Measurements from ENCODE around the gene PSMB5.

PSMB5 gene

DNA sequence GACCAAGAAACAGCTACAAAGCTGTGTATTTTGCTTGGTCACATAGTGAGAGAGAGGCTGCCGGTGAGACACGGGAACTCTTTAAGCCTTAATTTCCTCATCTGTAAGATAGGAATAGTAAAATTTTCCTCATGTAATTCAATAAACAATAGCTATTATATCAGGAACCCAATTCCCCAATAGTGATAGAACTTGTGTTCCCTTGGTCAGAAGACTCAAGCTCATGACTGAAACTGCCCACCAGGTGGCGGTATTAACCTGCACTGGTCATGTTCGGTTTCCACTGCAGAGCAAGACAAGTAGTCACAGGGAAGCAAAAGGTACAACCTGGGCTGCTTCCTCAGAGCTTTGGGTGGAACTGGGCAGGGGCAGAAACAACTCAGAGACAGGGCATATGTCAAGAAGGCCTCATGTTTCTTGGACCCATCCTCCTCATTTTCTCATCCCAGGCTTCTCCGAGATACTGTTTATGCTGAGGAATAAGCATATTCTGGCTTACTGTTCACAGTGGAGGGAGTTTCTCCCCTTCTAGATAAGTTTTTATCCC lies 48.1 kb downstream of the PSMB5 start:
- DNase-seq (ENCODE audit: low spot score): peak; percentile 87
- Histone ChIP-seq H2BK12ac (ENCODE audit: low read length) (no peak overlapping the region), H3K4me1 (ENCODE audit: control insufficient read depth in 2 of 2, insufficient read depth in 1 of 2, low read depth in 1 of 2, low read length in 2 of 2) (no peaks in the 10 kb centered on the region), H3K18ac (ENCODE audit: low read length) (no peak overlapping the region), H3K27ac (replicated peaks; ENCODE audit: low read length) (no peak overlapping the region), H3K4me3 (ENCODE audit: low read length in 2 of 2) (no peak overlapping the region), H2BK120ac (ENCODE audit: low read depth, low read length) (no peak overlapping the region), H3K23ac (ENCODE audit: low read depth, low read length, poor library complexity) (no peak overlapping the region), H2AFZ (ENCODE audit: low read length) (no peak overlapping the region), H3K4ac (ENCODE audit: low read length) (no peak overlapping the region), H3K4me2 (ENCODE audit: insufficient read depth, low read length, poor library complexity, severe bottlenecking) (no peak overlapping the region), H3K36me3 (replicated peaks in 1 of 2; ENCODE audit: control insufficient read depth in 2 of 2, insufficient read depth in 2 of 2, low read length in 2 of 2) (peaks cover 0 to 24% of the 10 kb centered on the region in 2 donors), H3K27me3 (ENCODE audit: control insufficient read depth in 3 of 3, insufficient read depth in 3 of 3, low read depth in 1 of 3, low read length in 3 of 3) (no peaks in the 10 kb centered on the region), H2BK15ac (ENCODE audit: low read length) (no peak overlapping the region), H3K14ac (ENCODE audit: low read length) (no peak overlapping the region), H2AK5ac (ENCODE audit: low read depth, low read length) (no peak overlapping the region), H4K8ac (ENCODE audit: low read depth, low read length) (no peak overlapping the region), H3K9ac (ENCODE audit: low read depth, low read length, poor library complexity) (no peak overlapping the region), H3K9me3 (replicated peaks in 1 of 2; ENCODE audit: control insufficient read depth in 2 of 2, insufficient read depth in 1 of 2, low read depth in 1 of 2, low read length in 2 of 2) (peaks cover 0 to 2% of the 10 kb centered on the region in 2 donors), H2BK5ac (ENCODE audit: low read length) (no peak overlapping the region), H3K79me1 (ENCODE audit: low read depth, low read length) (peaks cover 2% of the 10 kb centered on the region), H4K91ac (ENCODE audit: low read depth, low read length, poor library complexity) (no peak overlapping the region)
- no CpG with 5 or more reads among the region's 5 CpGs for WGBS, 2 donors (ENCODE audit: extremely low coverage in 2 of 2, insufficient read length in 2 of 2, insufficient replicate concordance in 1 of 2)

DNA sequence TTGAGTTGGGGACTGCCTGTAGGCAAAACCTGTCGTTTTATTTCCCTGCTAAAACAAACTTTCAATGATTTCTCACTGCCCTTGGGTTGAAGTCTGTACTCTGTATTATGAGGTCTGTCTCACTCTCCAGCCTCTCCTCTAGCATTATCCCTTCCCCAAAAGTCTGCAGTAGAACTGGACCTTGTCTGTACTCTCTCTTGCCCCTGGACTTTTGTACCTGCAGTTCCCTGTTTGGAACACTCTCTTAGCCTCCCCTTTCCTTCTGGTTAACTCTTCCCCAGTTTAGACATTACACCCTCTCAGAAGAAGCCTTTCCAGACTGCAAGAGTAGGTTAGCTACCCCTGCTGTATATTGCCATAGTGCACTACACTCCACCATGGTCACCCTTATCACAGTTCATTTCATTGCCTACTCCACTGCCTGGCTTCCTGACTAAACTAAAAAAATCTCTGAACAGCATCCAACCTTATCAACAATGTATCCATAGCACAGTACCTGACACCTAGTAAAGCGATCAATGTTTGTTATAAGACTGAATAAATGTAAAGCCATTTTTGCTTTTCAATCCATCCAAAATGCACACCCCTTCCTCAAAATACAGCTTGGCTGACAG lies 48.7 kb downstream of the PSMB5 start:
- H3K27ac ChIP-seq (replicated peaks; ENCODE audit: low read length): no peak overlapping the region

DNA sequence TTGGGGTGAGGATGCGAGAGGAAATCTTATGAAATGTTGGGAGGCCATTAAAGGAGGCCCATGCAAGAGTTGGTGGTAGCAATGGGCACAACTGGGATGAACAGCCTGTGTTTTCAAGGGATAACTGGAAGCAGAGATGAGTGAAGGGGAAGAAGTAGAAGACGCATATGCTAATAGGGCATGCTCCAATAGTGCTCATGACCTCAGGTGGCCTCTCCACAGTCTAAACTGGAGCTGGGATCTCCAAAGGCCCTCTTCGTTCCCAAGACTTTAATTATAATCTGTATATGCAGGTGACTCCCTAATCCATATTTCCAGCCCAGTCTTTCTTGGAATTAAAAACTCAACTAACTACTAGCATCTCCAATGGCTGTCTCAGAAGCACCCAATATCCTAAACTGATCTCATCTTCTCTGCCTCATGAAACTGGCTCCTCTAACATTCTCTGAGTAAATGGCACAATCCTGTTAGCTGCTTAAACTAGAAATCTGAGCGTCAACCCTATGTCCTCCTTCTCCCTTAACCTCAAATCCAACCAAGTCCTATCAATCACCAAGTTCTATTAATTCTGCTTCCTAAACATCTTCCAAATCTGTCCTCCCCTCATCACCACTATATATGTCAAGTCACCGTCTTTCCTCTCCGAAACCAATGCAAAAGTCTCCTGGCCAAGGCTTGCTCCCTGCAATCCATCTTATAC lies 49.6 kb downstream of the PSMB5 start:
- Histone ChIP-seq H2BK120ac (ENCODE audit: low read depth, low read length) (no peak overlapping the region), H3K4me2 (ENCODE audit: insufficient read depth, low read length, poor library complexity, severe bottlenecking) (no peak overlapping the region), H3K18ac (ENCODE audit: low read length) (no peak overlapping the region), H4K8ac (ENCODE audit: low read depth, low read length) (no peak overlapping the region), H4K91ac (ENCODE audit: low read depth, low read length, poor library complexity) (no peak overlapping the region), H3K27me3 (ENCODE audit: control insufficient read depth in 3 of 3, insufficient read depth in 3 of 3, low read depth in 1 of 3, low read length in 3 of 3) (no peaks in the 10 kb centered on the region), H3K27ac (replicated peaks; ENCODE audit: low read length) (no peak overlapping the region), H3K36me3 (replicated peaks in 1 of 2; ENCODE audit: control insufficient read depth in 2 of 2, insufficient read depth in 2 of 2, low read length in 2 of 2) (peaks cover 0 to 26% of the 10 kb centered on the region in 2 donors), H3K4ac (ENCODE audit: low read length) (no peak overlapping the region), H2BK15ac (ENCODE audit: low read length) (no peak overlapping the region), H3K4me3 (ENCODE audit: low read length in 2 of 2) (no peak overlapping the region), H2AFZ (ENCODE audit: low read length) (no peak overlapping the region), H3K4me1 (ENCODE audit: control insufficient read depth in 2 of 2, insufficient read depth in 1 of 2, low read depth in 1 of 2, low read length in 2 of 2) (peaks cover 0 to 2% of the 10 kb centered on the region in 2 donors), H2BK12ac (ENCODE audit: low read length) (no peak overlapping the region), H3K9me3 (replicated peaks in 1 of 2; ENCODE audit: control insufficient read depth in 2 of 2, insufficient read depth in 1 of 2, low read depth in 1 of 2, low read length in 2 of 2) (peaks cover 0 to 2% of the 10 kb centered on the region in 2 donors), H3K23ac (ENCODE audit: low read depth, low read length, poor library complexity) (no peak overlapping the region), H3K14ac (ENCODE audit: low read length) (no peak overlapping the region), H2AK5ac (ENCODE audit: low read depth, low read length) (no peak overlapping the region), H3K9ac (ENCODE audit: low read depth, low read length, poor library complexity) (no peak overlapping the region), H3K79me1 (ENCODE audit: low read depth, low read length) (peaks cover 9% of the 10 kb centered on the region), H2BK5ac (ENCODE audit: low read length) (no peak overlapping the region)
- no peak for DNase-seq (ENCODE audit: low spot score)
- no CpG with 5 or more reads among the region's 6 CpGs for WGBS, 2 donors (ENCODE audit: extremely low coverage in 2 of 2, insufficient read length in 2 of 2, insufficient replicate concordance in 1 of 2)

More for the DNA sequence above, 48.7 kb downstream of the PSMB5 start:
- Histone ChIP-seq H4K91ac (ENCODE audit: low read depth, low read length, poor library complexity) (no peak overlapping the region), H2BK5ac (ENCODE audit: low read length) (no peak overlapping the region), H4K8ac (ENCODE audit: low read depth, low read length) (no peak overlapping the region), H3K18ac (ENCODE audit: low read length) (no peak overlapping the region), H2BK120ac (ENCODE audit: low read depth, low read length) (no peak overlapping the region), H3K9ac (ENCODE audit: low read depth, low read length, poor library complexity) (no peak overlapping the region), H3K14ac (ENCODE audit: low read length) (no peak overlapping the region), H3K27me3 (ENCODE audit: control insufficient read depth in 3 of 3, insufficient read depth in 3 of 3, low read depth in 1 of 3, low read length in 3 of 3) (no peaks in the 10 kb centered on the region), H2AFZ (ENCODE audit: low read length) (no peak overlapping the region), H3K4ac (ENCODE audit: low read length) (no peak overlapping the region), H3K9me3 (replicated peaks in 1 of 2; ENCODE audit: control insufficient read depth in 2 of 2, insufficient read depth in 1 of 2, low read depth in 1 of 2, low read length in 2 of 2) (peaks cover 0 to 2% of the 10 kb centered on the region in 2 donors), H3K4me1 (ENCODE audit: control insufficient read depth in 2 of 2, insufficient read depth in 1 of 2, low read depth in 1 of 2, low read length in 2 of 2) (no peaks in the 10 kb centered on the region), H2BK12ac (ENCODE audit: low read length) (no peak overlapping the region), H3K4me2 (ENCODE audit: insufficient read depth, low read length, poor library complexity, severe bottlenecking) (no peak overlapping the region), H3K23ac (ENCODE audit: low read depth, low read length, poor library complexity) (no peak overlapping the region), H3K4me3 (ENCODE audit: low read length in 2 of 2) (no peak overlapping the region), H3K79me1 (ENCODE audit: low read depth, low read length) (peaks cover 7% of the 10 kb centered on the region), H3K36me3 (replicated peaks in 1 of 2; ENCODE audit: control insufficient read depth in 2 of 2, insufficient read depth in 2 of 2, low read length in 2 of 2) (peaks cover 0 to 24% of the 10 kb centered on the region in 2 donors), H2BK15ac (ENCODE audit: low read length) (no peak overlapping the region), H2AK5ac (ENCODE audit: low read depth, low read length) (no peak overlapping the region)
- WGBS, 2 donors (ENCODE audit: extremely low coverage in 2 of 2, insufficient read length in 2 of 2, insufficient replicate concordance in 1 of 2): no CpG with 5 or more reads among the region's 2 CpGs
- no peak for DNase-seq (ENCODE audit: low spot score)
